NCI-H460 (cell line): Measurements from ENCODE around the gene BBS10. TPM values are rescaled to one million over a fixed set of nuclear protein-coding genes. Genes with fewer than 3 reads are reported as not detected.
"Not testable (repeated sequence)": the region's sequence is repeated elsewhere in the genome, so short reads cannot be mapped to it uniquely, and the experiment has no call there.

Experiments used
- DNase-seq: peaks from one replicate; pipeline ENCODE4 v3.0.0-alpha.2; 2016; ENCODE audit warnings: low read depth; ENCODE audit errors: extremely low read depth
- total RNA-seq: library from RNA; depleted of rRNA; stranded (reverse); fragments of >200 nt; shearing (Covaris generic); gene quantifications from 2 replicates; pipeline ENCODE4 v1.2.3, GENCODE V29; 2014

BBS10 gene
- total RNA-seq, 1 experiment from 2014 or later, result 19.6 TPM

GRCh38 chr12:76337583-76337982 is 10.6 kb downstream of the BBS10 start:
- no peak for DNase-seq

- no peak for DNase-seq
Measured at GRCh38 chr12:76332606-76333005, 15.6 kb downstream of the BBS10 start.

GRCh38 chr12:76329606-76330005 is 18.6 kb downstream of the BBS10 start:
- no peak for DNase-seq

- no peak for DNase-seq
Measured at GRCh38 chr12:76329159-76329558, 19.1 kb downstream of the BBS10 start.

- DNase-seq, result not testable (repeated sequence)
Measured at GRCh38 chr12:76319595-76320319, 28.5 kb downstream of the BBS10 start.

- DNase-seq, result no peak
Measured at GRCh38 chr12:76318773-76319594, 29.2 kb downstream of the BBS10 start.

- no peak for DNase-seq
Measured at GRCh38 chr12:76317976-76318375, 30.2 kb downstream of the BBS10 start.

GRCh38 chr12:76316468-76316867 is 31.7 kb downstream of the BBS10 start:
- no peak for DNase-seq

GRCh38 chr12:76313299-76313698 is 34.9 kb downstream of the BBS10 start:
- DNase-seq, result no peak

GRCh38 chr12:76312315-76312714 is 35.9 kb downstream of the BBS10 start:
- DNase-seq, result no peak

GRCh38 chr12:76311796-76312195 is 36.4 kb downstream of the BBS10 start:
- no peak for DNase-seq

GRCh38 chr12:76310110-76310509 is 38.1 kb downstream of the BBS10 start:
- no peak for DNase-seq

GRCh38 chr12:76308866-76309265 is 39.3 kb downstream of the BBS10 start:
- DNase-seq, result no peak

- no peak for DNase-seq
Measured at GRCh38 chr12:76307083-76307482, 41.1 kb downstream of the BBS10 start.

- DNase-seq, result no peak
Measured at GRCh38 chr12:76303989-76304460, 44.2 kb downstream of the BBS10 start.

- no peak for DNase-seq
Measured at GRCh38 chr12:76303365-76303764, 44.9 kb downstream of the BBS10 start.

GRCh38 chr12:76300297-76300665 is 47.9 kb downstream of the BBS10 start:
- DNase-seq, result no peak

GRCh38 chr12:76299536-76300296 is 48.5 kb downstream of the BBS10 start:
- DNase-seq, result no peak
